Neural crest cell (in vitro differentiated cells): ENCODE data around the gene ANAPC15. TPM values are rescaled to one million over a fixed set of nuclear protein-coding genes. Genes with fewer than 3 reads are reported as not detected.

ENCODE experiments used
- DNase-seq: peaks from one replicate; pipeline ENCODE4 v3.0.0; 2021; ENCODE audit warnings: low read depth, mixed read lengths, low spot score
- H3K27ac Mint-ChIP-seq: one replicate; pipeline ENCODE4 v1.8.0; 2021; ENCODE audit warnings: mild to moderate bottlenecking, mixed read lengths; ENCODE audit not compliant: unreplicated experiment
- H3K27me3 Mint-ChIP-seq: 2 replicates; pipeline ENCODE4 v1.8.0; 2021; ENCODE audit warnings: low read depth, mild to moderate bottlenecking, mixed read lengths
- H3K36me3 Mint-ChIP-seq: 2 replicates; pipeline ENCODE4 v1.8.0; 2021; ENCODE audit warnings: low read depth, mild to moderate bottlenecking, mixed read lengths
- H3K4me1 Mint-ChIP-seq: 2 replicates; pipeline ENCODE4 v1.8.0; 2021; ENCODE audit warnings: mixed read lengths
- H3K4me3 Mint-ChIP-seq: one replicate; pipeline ENCODE4 v1.8.0; 2021; ENCODE audit warnings: mild to moderate bottlenecking, mixed read lengths
- H3K9me3 Mint-ChIP-seq: 2 replicates; pipeline ENCODE4 v1.8.0; 2021; ENCODE audit warnings: mixed read lengths
- CTCF ChIP-seq: fragments of 200-600 bp; sonication (generic); conservative IDR thresholded peaks from 2 replicates; pipeline ENCODE4 v1.5.0; 2021; ENCODE audit warnings: antibody characterized with exemption, mild to moderate bottlenecking
- total RNA-seq: library from RNA; stranded (reverse); gene quantifications from 2 replicates; pipeline ENCODE4 v1.2.1, GENCODE V29; 2021

The ANAPC15 gene
- total RNA-seq, 1 donor from 2014 or later, result 74.5 TPM

DNA sequence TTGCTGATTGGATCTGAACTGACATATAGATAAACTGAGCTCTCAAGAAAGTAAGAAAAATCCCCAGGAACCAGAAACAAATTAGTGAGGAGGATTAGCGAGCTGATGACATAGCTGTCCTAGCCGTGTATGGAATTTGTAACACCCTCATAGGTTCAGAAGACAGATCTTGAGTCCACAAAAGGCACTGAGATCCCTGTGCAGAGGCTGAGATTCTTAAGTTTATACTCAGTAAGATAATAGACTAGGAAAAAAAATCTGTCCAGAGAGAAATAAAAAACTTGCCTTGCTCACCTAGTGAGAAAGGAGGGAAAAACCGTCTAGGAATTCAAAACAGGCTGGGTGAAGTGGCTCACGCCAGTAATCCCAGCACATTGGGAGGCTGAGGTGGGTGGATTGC, 36.7 kb downstream of the ANAPC15 start:
- Mint-ChIP-seq H3K9me3 (no peaks in the 10 kb centered on the region), H3K27me3 (no peaks in the 10 kb centered on the region), H3K27ac (no peak overlapping the region), H3K4me1 (peaks cover 51% of the 10 kb centered on the region), H3K36me3 (no peaks in the 10 kb centered on the region), H3K4me3 (no peak overlapping the region)
- no peak for DNase-seq
- TF ChIP-seq CTCF, result no peak

DNA sequence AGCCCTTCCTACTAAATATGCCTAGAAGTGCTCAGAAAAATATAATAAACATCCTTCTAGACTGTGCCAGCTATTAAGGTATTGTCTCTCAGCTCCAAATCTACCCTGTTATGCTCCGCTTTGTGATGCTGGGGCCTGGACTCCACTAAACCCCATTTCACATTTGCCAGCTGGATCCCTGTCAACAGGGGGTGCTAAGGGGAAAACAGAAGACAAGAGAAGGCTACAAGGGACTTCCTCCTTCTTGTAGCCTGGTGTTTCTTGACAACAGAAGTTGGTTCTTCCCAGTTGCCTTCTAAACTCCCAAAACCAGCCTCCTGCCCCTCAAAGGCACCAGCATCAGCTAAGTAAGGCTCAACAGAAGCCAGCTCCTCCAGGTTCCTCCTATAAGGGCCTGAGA, 37.4 kb downstream of the ANAPC15 start:
- Mint-ChIP-seq H3K36me3 (no peaks in the 10 kb centered on the region), H3K27me3 (no peaks in the 10 kb centered on the region), H3K4me1 (peaks cover 51% of the 10 kb centered on the region), H3K4me3 (peak overlapping the region; percentile 38), H3K9me3 (no peaks in the 10 kb centered on the region), H3K27ac (no peak overlapping the region)
- TF ChIP-seq CTCF, result no peak
- no peak for DNase-seq

DNA sequence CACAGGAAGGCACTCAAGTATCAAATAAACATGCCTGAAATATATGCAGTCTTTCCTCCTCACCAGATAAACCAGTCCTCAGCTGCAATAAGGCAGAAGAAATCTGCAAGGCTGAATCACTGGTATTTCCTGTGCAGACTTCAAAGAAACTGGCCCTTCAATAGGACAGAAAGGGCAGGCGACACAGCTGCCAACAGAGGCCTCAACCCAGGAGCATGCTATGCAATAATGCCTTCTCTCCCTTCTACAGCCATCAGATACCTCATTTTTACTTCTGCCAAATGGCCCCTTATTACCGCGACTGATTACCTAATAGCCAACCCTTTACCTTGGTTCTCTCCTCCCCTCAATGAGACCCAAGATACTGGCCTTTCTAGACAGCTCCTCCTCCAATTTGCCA, 40.1 kb downstream of the ANAPC15 start:
- Mint-ChIP-seq H3K9me3 (no peaks in the 10 kb centered on the region), H3K27ac (no peak overlapping the region), H3K36me3 (peaks cover 3% of the 10 kb centered on the region), H3K4me3 (peak overlapping the region; percentile 17), H3K27me3 (no peaks in the 10 kb centered on the region), H3K4me1 (peaks cover 49% of the 10 kb centered on the region)
- TF ChIP-seq CTCF, result no peak
- no peak for DNase-seq

- Mint-ChIP-seq H3K27me3 (no peaks in the 10 kb centered on the region), H3K9me3 (no peaks in the 10 kb centered on the region), H3K27ac (peak overlapping the region; percentile 73), H3K4me3 (no peak overlapping the region), H3K36me3 (peaks cover 3% of the 10 kb centered on the region), H3K4me1 (peaks cover 43% of the 10 kb centered on the region)
- no peak for TF ChIP-seq CTCF
- no peak for DNase-seq
Measured at GRCh38 chr11:72070491-72070890, 42.0 kb downstream of the ANAPC15 start.

DNA sequence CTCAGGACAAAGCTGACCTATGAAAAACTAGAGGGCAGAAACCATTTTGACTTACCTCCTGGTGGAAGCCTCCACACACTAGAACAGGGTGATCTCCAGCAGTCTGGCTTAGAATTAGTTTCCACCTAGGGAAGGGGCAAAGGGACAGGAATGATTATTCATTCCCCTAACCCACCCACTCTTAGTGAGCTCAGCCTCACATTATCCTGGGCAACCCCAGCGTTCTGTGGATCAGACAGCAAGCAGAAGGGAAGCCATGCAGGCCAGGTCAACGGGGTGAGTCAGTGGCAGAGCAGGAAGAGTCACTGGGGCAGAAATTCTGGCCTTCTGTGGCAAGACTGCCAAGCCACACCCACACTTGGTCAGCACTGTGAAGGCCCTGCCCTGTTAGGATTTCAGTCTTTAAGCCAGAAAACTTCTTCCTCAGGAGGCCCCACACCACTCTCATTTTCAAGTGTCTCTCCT, 42.7 kb downstream of the ANAPC15 start:
- no peak for TF ChIP-seq CTCF
- no peaks in the 10 kb centered on the region for H3K27me3 Mint-ChIP-seq
- H3K9me3 Mint-ChIP-seq, result no peaks in the 10 kb centered on the region
- peaks cover 3% of the 10 kb centered on the region for H3K36me3 Mint-ChIP-seq
- no peak for DNase-seq
- H3K4me3 Mint-ChIP-seq, result no peak overlapping the region
- no peak overlapping the region for H3K27ac Mint-ChIP-seq
- H3K4me1 Mint-ChIP-seq, result peaks cover 43% of the 10 kb centered on the region

- TF ChIP-seq CTCF, result no peak
- Mint-ChIP-seq H3K36me3 (peaks cover 3% of the 10 kb centered on the region), H3K27ac (peak overlapping the region; percentile 15), H3K4me3 (no peak overlapping the region), H3K27me3 (no peaks in the 10 kb centered on the region), H3K4me1 (peaks cover 43% of the 10 kb centered on the region), H3K9me3 (no peaks in the 10 kb centered on the region)
- DNase-seq, result no peak
Measured at GRCh38 chr11:72069200-72069599, 43.3 kb downstream of the ANAPC15 start.
